ENCODE data around the gene RDX. TPM values are rescaled to one million over a fixed set of nuclear protein-coding genes. Genes with fewer than 3 reads are reported as not detected.

RDX gene
- total RNA-seq, 1 experiment from 2014 or later = 77.4 TPM

DNA sequence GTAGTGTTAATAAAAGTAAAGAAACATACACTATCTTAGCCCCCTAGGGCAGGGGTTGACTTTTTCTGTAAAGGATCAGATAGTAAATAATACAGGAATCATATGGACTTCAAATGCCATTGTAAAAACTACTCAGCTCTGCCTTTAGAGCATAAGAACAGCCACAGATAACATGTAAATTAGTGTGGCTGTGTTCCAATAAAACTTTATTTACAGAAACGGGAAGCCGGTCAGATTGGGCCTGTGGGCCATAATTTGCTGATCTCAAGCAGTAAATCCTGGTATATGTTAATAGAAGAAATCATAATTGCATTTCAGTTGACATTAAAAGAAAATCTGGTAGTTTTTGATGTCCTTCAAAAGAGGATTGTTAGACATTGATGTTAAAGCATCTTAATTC is 126.7 kb downstream of the RDX start (continued):
- TF ChIP-seq, protein P1, sequence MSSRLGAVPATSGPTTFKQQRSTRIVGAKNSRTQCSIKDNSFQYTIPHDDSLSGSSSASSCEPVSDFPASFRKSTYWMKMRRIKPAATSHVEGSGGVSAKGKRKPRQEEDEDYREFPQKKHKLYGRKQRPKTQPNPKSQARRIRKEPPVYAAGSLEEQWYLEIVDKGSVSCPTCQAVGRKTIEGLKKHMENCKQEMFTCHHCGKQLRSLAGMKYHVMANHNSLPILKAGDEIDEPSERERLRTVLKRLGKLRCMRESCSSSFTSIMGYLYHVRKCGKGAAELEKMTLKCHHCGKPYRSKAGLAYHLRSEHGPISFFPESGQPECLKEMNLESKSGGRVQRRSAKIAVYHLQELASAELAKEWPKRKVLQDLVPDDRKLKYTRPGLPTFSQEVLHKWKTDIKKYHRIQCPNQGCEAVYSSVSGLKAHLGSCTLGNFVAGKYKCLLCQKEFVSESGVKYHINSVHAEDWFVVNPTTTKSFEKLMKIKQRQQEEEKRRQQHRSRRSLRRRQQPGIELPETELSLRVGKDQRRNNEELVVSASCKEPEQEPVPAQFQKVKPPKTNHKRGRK (CRISPR knock-in tag; IDR thresholded peaks at IDR 0.05; ENCODE audit: borderline replicate concordance) = no peak
- no peak for TF ChIP-seq NFYB (CRISPR knock-in tag; conservative IDR thresholded peaks at IDR 0.05; ENCODE audit: low read depth)
- no peak for TF ChIP-seq USF1 (CRISPR knock-in tag; IDR thresholded peaks at IDR 0.05)
- no peak for TF ChIP-seq TEAD1 (CRISPR knock-in tag; IDR thresholded peaks at IDR 0.05)

GRCh38 chr11:110168033-110168803 is 128.2 kb downstream of the RDX start:
- CTCF ChIA-PET = no interaction called here
- no peaks in the 10 kb centered on the region for H3K9me3 Mint-ChIP-seq
- H3K27me3 Mint-ChIP-seq (ENCODE audit: low read depth) = no peaks in the 10 kb centered on the region
- peaks cover 14% of the 10 kb centered on the region for H3K36me3 Mint-ChIP-seq
- DNase-seq (ENCODE audit: low spot score) (no peak), ATAC-seq (no peak)
- TF ChIP-seq AR (CRISPR knock-in tag; IDR thresholded peaks at IDR 0.05) (no peak), ZBTB21 (CRISPR knock-in tag; IDR thresholded peaks at IDR 0.05; ENCODE audit: borderline replicate concordance) (no peak), CREB1 (CRISPR knock-in tag; IDR thresholded peaks at IDR 0.05) (no peak), RELA (CRISPR knock-in tag; IDR thresholded peaks at IDR 0.05; ENCODE audit: borderline replicate concordance) (no peak), ZNF317 (CRISPR knock-in tag; IDR thresholded peaks at IDR 0.05; ENCODE audit: borderline replicate concordance, low read depth) (no peak)
- TF ChIP-seq, protein P2, sequence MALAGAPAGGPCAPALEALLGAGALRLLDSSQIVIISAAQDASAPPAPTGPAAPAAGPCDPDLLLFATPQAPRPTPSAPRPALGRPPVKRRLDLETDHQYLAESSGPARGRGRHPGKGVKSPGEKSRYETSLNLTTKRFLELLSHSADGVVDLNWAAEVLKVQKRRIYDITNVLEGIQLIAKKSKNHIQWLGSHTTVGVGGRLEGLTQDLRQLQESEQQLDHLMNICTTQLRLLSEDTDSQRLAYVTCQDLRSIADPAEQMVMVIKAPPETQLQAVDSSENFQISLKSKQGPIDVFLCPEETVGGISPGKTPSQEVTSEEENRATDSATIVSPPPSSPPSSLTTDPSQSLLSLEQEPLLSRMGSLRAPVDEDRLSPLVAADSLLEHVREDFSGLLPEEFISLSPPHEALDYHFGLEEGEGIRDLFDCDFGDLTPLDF (CRISPR knock-in tag; IDR thresholded peaks at IDR 0.05) = no peak
- POLR2A ChIA-PET = no interaction called here
- no peak overlapping the region for H3K4me3 Mint-ChIP-seq
- H3K4me1 Mint-ChIP-seq = peaks cover 4% of the 10 kb centered on the region
- H3K27ac Mint-ChIP-seq = no peak overlapping the region

GRCh38 chr11:110165039-110165925 is 131.1 kb downstream of the RDX start:
- POLR2A ChIA-PET = no interaction called here
- CTCF ChIA-PET = interaction anchor here (1.0 to 1.1 kb wide), 2 partner anchors 8 to 84 kb away, joined by 3 read pairs; no protein-coding TSS in a partner anchor
- TF ChIP-seq ZNF121 (CRISPR knock-in tag; IDR thresholded peaks at IDR 0.05) (no peak), TEAD1 (CRISPR knock-in tag; IDR thresholded peaks at IDR 0.05) (no peak), OVOL2 (CRISPR knock-in tag; IDR thresholded peaks at IDR 0.05; ENCODE audit: borderline replicate concordance) (no peak), PRDM15 (CRISPR knock-in tag; IDR thresholded peaks at IDR 0.05) (no peak), USF1 (CRISPR knock-in tag; IDR thresholded peaks at IDR 0.05) (no peak), IRF1 (CRISPR knock-in tag; IDR thresholded peaks at IDR 0.05) (no peak), PRRX2 (CRISPR knock-in tag; IDR thresholded peaks at IDR 0.05) (no peak), TEAD4 (CRISPR knock-in tag; IDR thresholded peaks at IDR 0.05) (no peak)
- TF ChIP-seq, protein P3, sequence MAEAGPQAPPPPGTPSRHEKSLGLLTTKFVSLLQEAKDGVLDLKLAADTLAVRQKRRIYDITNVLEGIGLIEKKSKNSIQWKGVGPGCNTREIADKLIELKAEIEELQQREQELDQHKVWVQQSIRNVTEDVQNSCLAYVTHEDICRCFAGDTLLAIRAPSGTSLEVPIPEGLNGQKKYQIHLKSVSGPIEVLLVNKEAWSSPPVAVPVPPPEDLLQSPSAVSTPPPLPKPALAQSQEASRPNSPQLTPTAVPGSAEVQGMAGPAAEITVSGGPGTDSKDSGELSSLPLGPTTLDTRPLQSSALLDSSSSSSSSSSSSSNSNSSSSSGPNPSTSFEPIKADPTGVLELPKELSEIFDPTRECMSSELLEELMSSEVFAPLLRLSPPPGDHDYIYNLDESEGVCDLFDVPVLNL (CRISPR knock-in tag; IDR thresholded peaks at IDR 0.05; ENCODE audit: borderline replicate concordance, low read depth) = no peak

More at GRCh38 chr11:110165039-110165925, 131.1 kb downstream of the RDX start:
- Mint-ChIP-seq H3K9me3 (no peaks in the 10 kb centered on the region), H3K27ac (no peak overlapping the region; the same call in 1 of the 2 replicates), H3K4me3 (no peak overlapping the region), H3K4me1 (no peaks in the 10 kb centered on the region), H3K36me3 (peaks cover 14% of the 10 kb centered on the region), H3K27me3 (ENCODE audit: low read depth) (no peaks in the 10 kb centered on the region)
- no peak for ATAC-seq
- DNase-seq (ENCODE audit: low spot score) = no peak
